Hematopoietic multipotent progenitor cell treated with erythropoietin and hydrocortisone succinate and interleukin-3 and kit ligand, for 8 days (in vitro differentiated cells): ENCODE results near the gene CPXM1.
"Not testable (repeated sequence)": the region's sequence is repeated elsewhere in the genome, so short reads cannot be mapped to it uniquely, and the experiment has no call there.

ENCODE experiments used
- DNase-seq: peaks from one replicate; pipeline ENCODE4 v3.0.0-alpha.2; 2015

Gene CPXM1

DNA sequence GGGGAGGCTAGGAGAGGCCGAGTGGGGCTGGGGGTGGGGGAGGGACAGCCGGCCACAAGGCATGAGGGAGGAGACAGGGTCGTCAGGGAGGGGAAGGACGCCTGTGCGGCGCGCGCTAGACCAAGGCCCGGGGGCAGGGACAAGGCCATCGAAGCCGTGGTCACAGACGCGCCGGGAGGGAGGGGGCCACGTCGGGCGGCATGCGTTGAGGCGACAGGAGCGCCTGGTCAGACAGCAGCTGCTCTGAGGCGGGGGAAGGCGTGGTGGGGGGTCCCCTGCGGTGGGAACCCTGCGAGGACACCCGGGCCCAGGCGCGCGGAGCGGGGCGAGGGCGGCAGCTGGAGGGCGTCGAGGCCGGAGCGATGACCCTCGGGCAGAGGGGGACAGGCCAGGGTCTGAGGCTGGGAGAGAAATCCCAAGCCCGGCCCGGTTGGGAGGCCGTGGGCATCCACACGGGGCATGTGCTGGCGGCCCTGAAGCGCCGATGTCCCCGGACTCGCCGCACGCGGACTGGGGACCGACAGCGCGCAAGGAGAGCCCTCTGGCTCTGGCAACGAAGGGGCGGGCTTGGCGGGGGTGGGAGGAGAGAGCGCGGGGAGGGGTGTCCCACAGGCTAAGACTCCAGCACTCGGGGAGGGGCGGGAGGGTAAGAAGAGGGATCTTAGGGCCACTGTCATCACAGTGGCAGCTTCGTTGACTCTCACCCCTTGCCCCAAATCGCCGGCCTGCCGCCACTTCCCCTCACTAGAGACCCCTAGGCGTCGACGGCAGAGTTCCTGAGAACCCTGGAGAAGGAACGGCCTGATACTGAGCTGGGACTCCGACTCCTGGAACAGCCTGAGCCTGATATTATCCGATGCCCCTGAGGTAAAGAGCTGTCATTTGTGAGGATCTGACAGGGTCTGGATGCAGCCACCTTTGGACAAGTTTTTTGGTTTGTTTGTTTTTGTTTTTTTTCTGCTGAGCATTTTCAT, 20.8 kb upstream of the CPXM1 start:
- no peak for DNase-seq

- DNase-seq: no peak
Observed at GRCh38 chr20:2820084-2820895, 19.9 kb upstream of the CPXM1 start.

DNA sequence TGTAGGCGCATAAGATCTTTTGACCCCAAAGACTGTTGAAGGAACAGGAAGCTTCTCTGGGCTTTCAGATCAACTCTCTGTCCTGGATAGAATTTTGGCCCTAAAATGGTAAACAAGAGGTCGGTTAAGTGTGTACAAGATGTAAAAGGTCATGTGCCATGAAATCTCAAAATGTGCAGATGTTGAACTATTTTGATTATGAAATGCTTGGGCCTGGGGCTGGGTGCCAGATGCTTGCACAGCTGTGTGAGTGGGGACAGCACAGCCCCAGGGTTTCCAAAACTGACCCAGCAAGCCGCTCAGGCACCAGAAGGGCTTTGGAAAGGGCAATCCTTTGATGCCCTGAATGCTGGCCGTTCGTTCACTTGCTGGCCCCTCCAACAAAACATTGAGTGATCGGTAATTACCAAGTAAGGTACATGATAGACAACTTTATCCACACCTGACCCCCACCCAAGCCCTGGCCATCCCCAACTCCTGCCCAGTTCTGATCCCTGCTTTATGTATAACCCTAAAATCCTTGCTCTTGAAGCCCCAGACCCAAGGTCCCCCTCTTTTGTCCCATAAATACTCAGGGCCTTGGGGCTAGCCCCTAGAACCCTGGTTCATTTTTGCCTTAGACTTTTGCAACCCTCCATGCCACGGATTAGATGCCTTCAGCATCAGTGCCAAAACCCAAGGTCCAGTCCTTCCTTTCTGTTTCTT, 17.6 kb upstream of the CPXM1 start:
- DNase-seq: no peak

DNA sequence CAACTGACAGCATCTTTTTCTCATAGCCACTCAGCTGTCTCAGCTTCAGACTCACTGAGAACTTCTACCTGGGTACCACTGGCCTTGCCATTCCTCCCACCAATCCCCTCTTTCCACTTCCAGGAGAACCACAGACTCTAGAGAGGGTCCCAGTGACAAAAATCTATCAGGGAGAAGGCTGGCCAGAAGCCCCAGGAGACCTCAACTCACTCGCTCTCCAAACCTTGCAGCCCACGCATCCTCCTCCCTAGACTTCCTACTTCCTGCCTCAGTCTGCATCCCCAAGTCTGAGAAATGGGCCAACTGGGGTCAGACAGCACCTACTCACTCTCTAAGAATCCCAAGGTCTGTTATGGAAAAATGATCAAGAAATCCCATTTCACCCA, 16.9 kb upstream of the CPXM1 start:
- DNase-seq: no peak

DNA sequence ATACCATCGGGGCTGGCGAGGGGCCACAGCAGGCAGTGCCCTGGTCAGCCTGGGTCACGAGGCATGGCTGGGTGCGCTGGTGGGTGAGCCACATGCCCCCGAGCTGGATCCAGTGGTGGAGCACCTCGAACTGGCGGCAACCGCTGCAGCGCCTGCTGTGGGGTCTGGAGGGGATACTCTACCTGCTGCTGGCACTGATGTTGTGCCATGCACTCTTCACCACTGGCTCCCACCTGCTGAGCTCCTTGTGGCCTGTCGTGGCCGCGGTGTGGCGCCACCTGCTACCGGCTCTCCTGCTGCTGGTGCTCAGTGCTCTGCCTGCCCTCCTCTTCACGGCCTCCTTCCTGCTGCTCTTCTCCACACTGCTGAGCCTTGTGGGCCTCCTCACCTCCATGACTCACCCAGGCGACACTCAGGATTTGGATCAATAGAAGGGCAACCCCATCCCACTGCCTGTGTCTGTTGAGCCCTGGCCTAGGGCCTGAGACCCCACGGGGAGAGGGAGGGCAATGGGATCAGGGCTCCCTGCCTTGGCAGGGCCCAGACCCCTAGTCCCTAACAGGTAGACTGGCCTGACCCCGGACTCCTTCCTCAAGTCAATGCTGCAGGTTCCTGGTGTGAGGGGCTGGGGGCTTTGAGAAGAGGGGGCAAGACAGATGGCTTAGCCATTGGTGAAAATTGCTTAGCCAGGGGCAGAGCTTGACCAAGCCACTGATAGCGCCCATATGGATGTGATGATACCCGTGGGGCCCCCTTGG, 16.3 kb upstream of the CPXM1 start:
- DNase-seq: no peak

GRCh38 chr20:2816030-2816582, 15.7 kb upstream of the CPXM1 start, which contains the start of gene TMEM239:
TSS of gene TMEM239 (plus strand) at chr20:2816364. CDS start at chr20:2816555, 191 bp downstream.
- DNase-seq: no peak

DNA sequence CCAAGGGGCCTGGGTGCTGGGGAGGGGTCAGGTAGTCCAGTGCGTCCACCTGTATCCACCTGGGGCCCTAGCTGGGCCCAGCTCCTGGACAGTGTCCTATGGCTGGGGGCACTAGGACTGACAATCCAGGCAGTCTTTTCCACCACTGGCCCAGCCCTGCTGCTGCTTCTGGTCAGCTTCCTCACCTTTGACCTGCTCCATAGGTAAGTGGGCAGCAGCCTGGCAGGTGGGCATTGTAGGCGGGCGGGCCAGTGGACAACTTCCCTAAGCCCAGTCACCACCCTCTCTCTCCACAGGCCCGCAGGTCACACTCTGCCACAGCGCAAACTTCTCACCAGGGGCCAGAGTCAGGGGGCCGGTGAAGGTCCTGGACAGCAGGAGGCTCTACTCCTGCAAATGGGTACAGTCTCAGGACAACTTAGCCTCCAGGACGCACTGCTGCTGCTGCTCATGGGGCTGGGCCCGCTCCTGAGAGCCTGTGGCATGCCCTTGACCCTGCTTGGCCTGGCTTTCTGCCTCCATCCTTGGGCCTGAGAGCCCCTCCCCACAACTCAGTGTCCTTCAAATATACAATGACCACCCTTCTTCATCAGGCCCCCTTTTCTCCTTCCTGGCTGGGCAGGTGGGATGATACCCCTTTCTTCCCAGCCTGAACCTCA, 14.9 kb upstream of the CPXM1 start:
- no peak for DNase-seq

DNA sequence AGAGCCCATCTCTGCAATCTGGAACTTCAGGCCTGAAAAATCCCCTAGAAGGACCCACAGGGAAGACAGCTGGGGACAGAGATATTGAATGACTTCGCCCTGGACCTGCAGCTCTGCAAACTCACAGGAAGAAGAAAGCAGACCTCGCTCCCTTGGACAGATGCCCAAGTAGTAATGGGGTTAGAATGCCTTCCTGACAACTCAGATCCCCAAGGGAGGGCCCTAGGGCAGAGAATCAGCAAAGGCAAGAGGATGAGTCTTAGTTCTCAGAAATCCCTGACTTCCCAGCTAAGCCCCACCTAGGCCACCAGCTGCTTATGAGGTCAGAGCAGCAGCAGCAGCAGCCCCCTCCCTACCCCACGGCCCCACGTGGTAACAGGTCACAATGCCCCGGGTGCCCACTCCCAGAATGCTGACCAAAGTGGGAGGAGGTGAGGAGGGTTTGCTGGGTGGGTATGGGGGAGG, 14.2 kb upstream of the CPXM1 start, which contains the start of gene C20orf141:
Gene C20orf141 (plus strand): TSS at position 401 of the 465 bp plus-strand sequence. CDS start 198 bp downstream, outside the sequence.
- DNase-seq: peak; percentile 55

- DNase-seq: no peak
Observed at GRCh38 chr20:2814076-2814475, 13.6 kb upstream of the CPXM1 start.

DNA sequence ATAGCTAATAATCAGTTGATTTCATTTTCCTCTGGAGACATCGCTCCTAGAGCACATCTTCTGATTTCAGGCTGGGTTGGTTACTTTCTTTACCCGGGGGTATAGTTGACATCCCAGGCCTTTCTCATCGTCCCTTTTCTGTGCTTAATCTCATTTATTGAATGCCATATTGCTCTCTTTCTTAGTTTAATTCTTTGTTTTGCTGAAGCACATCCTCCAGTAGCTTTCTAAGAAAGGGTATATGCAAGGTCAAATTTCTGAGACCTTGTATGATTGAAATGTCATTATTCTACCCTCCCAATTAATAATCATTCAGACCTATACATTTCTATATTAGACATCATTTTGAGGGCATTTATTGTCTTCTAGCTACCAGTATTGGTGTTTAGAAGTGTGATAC, 11.8 kb upstream of the CPXM1 start:
- no peak for DNase-seq

GRCh38 chr20:2809690-2810089, 9.3 kb upstream of the CPXM1 start:
- no peak for DNase-seq

GRCh38 chr20:2807929-2808328, 7.5 kb upstream of the CPXM1 start:
- DNase-seq: not testable (repeated sequence)

DNA sequence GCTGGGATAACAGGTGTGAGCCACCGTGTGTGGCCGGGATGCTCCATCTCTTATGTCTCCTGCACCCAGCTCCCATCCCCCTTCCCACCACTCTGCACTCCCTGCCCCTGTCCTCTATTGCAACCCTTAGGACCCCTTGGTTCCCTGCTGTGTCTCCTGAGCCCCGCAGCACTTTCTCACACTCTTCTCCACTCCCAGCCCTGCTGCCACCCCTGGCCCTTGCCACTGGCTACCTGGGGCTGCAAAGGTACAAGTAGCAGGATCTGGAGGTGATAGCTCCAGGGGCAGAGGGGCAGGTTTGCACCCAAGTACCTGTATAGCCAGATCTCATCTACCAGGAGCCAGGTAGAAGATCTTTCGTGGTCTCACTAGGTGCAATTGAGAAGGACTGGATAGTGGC, 6.6 kb upstream of the CPXM1 start:
- DNase-seq: no peak

- no peak for DNase-seq
Observed at GRCh38 chr20:2806351-2806701, 5.9 kb upstream of the CPXM1 start.

DNA sequence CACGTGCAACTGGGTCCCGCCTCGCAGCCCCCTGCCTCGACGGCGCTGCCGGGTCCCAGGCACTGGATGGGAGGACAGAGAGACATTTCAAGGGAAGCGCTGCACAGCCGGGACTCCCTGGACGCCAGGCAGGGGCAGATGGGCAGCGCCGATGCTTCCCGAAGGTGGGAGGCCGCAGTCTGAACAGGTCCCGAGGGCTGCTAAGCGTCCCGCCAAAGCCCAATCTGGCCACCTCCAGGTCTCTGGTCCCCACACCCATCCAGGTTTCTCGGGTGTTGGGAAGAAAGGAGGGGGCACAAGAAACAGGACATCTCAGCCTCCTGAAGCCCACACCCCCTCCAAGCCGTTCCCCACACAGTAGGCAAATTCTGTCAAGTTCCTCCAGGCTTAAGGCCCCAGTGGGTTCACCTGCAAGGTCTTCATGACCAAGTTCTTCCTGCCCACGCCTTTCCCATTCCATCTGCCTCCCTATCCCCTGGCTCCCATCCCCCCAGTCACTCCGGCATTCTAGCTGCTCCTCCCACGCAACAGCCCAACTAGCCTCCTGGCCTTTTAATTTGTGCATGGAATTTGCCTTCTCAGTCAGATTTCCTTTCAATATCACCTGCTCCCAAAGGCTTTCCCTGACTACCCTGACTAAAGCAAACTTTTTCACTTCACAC, 5.4 kb upstream of the CPXM1 start:
- no peak for DNase-seq

DNA sequence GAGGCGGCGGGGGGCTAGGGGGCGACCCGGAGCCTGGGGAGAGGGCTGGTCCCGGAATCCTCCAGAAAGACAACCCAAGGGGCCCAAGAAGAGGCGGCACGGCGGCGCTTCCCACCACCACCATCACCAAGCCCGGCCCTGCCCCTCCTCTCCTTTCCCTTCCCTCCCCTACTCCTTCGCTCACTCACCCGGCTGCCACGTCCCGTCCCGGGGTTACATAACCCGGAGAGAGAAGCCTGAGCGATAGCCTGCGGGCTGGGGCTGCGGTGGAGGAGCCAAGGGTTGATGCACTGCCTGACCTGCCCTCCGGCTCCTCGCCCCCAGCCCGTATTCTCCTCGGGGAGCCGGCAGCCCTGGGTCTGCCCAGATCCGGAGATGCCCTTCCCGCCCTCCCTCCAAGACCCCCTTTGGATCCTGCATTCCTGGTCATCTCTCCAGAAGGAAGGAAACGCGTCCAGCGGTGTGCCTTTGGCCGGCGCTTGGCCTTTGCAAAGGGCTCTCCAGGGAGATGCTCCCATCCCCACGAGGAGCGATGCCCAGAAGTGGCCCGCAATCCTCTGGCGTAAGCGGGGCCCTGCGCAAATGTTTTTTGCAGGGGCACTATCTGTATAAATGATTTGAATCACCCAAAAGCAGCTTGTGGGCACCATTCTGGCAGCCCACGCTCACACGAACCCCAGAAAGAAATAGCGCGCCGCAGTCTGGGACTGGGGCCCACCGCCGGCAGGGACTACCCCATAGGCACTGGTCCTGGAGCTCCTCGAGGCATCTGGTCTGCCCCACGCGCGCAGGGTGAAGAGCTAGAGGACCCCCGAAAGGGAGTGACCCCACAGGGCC, 4.6 kb upstream of the CPXM1 start:
- DNase-seq: no peak

- peak; percentile 32 for DNase-seq
Observed at GRCh38 chr20:2804041-2804828, 3.8 kb upstream of the CPXM1 start.

- DNase-seq: no peak
Observed at GRCh38 chr20:2801286-2801728, 880 bp upstream of the CPXM1 start.
